ENCODE results near the gene CD8A. TPM values are rescaled to one million over a fixed set of nuclear protein-coding genes. Genes with fewer than 3 reads are reported as not detected.
A peak's percentile ranks its signal among the peaks of the same experiment; 100 is the strongest.
"Not testable (repeated sequence)": the region's sequence is repeated elsewhere in the genome, so short reads cannot be mapped to it uniquely, and the experiment has no call there.

The CD8A gene
- total RNA-seq, 1 experiment from 2014 or later = 0.18 TPM

DNA sequence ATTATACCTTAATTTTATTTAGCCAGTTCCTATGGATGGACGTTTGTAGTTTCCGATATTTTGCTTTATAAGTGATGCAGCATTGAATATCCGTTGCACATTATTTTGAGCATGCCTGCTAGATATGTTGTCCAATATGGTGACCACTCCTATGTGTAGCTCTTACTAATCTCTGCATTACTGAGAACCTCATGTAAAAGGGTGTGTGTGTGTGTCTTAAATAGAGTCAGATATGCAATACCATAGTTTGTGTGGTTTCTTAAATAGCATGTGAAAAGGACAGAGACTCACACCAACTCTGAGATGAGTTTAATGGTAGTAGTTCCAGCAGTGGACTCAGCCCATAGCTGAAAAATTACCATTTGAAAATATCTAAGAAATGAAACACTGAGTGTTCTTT is 32.3 kb downstream of the CD8A start:
- DNase-seq (ENCODE audit: low read depth, low spot score) = no peak
- in situ Hi-C loops (cut with HindIII; ENCODE audit: low pct_unique_long_range_greater_than_20kb, low sequenced_read_pairs) = no loop called here

DNA sequence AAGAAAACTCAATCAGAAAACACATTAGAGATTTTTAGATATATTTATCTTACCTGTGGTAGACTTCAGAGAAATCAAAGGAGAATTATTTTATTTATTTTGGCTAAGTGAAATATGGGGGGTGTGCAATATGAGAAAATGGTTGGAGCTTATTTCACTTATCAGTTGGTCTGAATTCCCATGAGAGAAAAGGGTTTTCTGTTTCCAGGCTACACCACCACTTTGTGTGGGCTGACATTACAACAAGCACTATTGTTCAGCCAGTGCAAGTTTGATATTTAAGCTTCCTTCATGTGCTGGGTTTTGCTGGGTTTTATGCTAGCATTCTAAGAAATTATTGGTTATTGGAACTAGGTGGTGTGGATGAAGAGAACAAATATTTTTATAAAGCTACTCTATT is 37.1 kb downstream of the CD8A start:
- in situ Hi-C loops (cut with HindIII; ENCODE audit: low pct_unique_long_range_greater_than_20kb, low sequenced_read_pairs) = no loop called here
- DNase-seq (ENCODE audit: low read depth, low spot score) = peak; percentile 88

DNA sequence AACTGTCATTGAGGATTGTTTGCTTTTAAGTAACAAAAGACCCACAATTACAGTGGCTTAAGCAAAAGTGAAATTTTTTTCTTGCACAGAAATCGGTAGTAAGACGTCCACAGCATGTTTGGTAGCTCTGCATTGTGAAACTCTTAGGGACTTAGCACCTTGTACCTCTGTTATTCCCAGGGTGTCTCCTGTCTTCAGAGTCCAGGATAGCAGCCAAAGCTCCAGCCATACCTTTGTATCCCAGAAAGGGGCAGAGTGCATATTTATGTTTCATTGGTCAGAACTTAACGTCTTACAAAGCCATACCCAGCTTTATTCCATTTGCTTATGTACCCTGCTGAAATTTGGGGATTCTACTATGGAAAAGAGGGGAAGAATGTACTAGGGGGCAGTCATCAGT is 37.8 kb downstream of the CD8A start:
- no peak for DNase-seq (ENCODE audit: low read depth, low spot score)
- in situ Hi-C loops (cut with HindIII; ENCODE audit: low pct_unique_long_range_greater_than_20kb, low sequenced_read_pairs) = no loop called here

DNA sequence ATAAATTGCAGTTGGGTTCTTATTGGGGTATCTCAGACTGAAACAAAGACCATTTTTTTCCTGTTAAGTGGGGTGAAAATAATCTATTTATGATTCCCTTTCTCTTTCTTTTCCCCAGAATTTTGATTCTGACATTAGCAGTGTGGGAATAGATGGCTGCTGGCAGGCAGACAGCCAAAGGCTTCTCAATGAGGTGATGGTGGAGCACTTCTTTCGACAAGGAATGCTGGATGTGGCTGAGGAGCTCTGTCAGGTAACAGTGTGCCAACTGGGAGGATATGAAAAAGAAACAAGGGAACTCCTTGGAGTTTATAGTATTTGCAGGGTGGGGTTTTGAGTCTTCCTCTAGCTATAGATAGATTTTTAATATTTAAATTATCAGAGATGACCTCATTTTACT is 38.9 kb downstream of the CD8A start:
- no peak for DNase-seq (ENCODE audit: low read depth, low spot score)
- in situ Hi-C loops (cut with HindIII; ENCODE audit: low pct_unique_long_range_greater_than_20kb, low sequenced_read_pairs) = no loop called here

DNA sequence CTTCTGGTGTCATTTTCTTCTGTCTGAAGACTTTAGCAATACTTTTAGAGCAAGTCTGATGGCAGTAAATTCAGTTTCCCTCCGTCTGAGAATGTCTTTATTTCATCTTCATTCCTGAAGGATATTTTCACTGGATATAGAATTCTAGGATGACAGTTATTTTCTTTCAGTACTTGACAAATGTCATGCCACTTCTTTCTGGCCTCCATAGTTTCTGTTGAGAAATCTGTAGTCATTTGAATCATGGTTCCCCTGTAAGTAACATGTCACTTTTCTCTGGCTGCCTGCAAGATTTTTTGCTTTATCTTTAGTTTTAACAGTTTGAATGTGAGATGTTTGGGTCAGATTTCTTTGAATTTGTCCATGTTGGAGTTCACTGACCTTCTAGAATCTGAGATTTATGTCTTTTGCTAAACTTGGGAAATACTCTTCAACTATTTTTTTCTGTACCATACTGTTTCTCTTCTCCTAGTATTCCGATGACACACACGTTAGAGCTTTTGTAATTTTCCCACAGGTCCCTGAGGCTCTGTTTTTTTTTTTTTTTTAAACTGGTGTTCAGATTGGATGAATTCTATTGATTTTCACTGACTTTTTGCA is 40.4 kb downstream of the CD8A start:
- DNase-seq (ENCODE audit: low read depth, low spot score) = no peak
- in situ Hi-C loops (cut with HindIII; ENCODE audit: low pct_unique_long_range_greater_than_20kb, low sequenced_read_pairs) = no loop called here

DNA sequence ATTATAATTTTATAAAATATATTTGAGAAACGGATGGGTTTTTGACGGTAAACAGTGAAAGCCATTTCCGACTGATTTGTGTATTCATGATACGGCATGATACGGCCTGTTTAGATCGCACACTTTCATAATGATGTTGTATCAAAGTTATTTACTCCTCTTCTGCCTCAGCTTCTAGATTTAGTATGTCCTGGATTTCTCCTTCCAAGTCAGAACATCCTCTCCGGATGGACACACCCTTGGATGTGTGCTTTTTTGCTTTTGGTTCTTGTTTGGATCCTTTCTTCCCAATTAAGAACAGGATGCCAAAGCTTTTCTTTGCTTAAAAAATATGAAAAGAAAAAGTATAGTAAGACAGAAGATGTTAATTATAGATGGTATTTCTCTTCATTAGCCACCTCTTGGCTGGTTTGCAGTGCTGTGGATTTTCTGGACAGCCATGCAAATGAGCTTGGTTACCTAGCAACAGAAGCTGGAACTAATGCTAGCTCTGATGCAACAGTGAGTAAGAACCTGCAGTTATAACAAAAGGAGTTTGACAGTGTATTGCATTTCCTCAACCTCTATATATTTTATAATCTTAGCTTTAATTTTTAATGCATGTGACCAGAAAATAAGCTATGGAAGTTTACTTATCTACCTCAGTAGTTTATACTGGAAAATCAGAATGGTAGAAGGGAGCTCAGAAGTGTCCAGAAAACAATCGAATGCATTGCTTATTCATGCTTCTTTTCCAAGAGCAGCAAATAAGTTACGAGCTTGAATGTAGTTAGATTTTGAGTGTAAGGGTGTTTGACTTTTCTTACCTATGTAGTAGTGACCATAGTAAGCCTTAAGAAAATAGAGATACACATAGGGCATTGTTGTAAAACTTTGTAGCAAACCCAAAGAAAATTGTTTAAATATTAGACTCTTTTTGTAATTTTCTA is 42.7 kb downstream of the CD8A start:
- in situ Hi-C loops (cut with HindIII; ENCODE audit: low pct_unique_long_range_greater_than_20kb, low sequenced_read_pairs) = no loop called here
- DNase-seq (ENCODE audit: low read depth, low spot score) = peak; percentile 28

DNA sequence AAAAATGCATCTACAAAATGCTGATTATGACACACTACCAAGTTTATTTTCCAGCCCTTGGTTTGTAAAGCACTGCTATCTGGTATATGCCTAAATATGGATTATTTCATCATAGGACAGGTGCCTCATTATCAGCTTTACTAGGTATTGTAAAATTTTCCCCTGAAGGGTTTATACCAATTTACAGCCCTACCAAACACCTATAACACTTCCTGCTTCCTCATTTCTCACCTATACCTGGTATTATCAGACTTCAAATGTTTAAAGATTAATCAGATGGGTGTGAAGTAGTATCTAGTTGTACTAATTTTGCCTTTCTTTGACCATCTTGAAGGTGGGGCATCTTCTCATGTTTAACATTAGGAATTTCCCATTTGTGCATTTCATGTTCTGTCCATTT is 43.8 kb downstream of the CD8A start:
- in situ Hi-C loops (cut with HindIII; ENCODE audit: low pct_unique_long_range_greater_than_20kb, low sequenced_read_pairs) = no loop called here
- no peak for DNase-seq (ENCODE audit: low read depth, low spot score)

DNA sequence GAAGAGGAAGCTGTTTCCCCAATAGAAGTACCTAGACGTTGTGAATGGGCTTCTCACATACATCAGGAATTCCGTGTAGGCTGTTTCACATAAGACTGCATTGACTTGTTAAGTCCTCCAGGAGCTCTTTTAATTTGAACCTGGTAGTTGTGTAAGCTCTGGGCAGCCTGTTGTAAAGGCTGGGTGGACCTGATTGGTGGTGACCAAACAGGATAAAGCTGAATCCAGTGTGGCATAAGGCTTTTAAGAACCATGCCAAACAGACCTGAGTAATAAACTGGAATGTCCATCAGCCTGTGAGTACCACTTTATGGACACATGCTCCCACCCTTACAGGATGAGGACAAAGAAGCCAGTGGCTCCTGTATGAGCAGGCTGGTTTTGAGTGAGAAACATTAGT is 46.6 kb downstream of the CD8A start:
- in situ Hi-C loops (cut with HindIII; ENCODE audit: low pct_unique_long_range_greater_than_20kb, low sequenced_read_pairs) = no loop called here
- DNase-seq (ENCODE audit: low read depth, low spot score) = no peak

DNA sequence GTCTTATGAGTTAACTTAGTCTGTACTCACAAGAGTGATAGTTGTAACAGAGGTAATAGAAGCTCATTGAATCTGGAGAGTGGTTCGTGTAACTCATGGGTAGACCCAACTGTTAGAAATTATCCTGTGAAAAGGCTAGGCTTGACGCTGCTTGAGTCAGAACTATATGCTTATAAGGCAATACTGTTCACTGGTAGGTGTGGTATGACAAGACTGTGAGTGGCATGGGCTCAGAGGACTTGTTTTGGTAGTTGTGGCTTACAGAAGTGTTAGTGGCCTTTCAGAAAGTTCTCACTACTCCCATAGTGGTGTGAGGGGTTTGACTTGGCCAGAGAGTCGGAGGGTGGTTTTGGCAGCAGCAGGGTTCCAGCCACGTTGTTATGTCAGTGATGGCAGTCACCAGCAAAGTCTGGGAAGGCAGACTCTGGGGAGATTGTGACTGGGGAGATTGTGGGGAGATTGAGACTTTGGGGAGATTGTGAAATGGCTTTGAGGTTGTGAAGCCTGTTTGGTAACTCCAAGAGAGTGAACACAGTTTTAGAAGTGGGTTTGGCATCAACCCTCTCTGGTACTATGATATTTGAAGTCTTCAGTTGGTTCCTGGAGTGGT is 48.7 kb downstream of the CD8A start:
- in situ Hi-C loops (cut with HindIII; ENCODE audit: low pct_unique_long_range_greater_than_20kb, low sequenced_read_pairs); DNase-seq (ENCODE audit: low read depth, low spot score): not testable (repeated sequence)

DNA sequence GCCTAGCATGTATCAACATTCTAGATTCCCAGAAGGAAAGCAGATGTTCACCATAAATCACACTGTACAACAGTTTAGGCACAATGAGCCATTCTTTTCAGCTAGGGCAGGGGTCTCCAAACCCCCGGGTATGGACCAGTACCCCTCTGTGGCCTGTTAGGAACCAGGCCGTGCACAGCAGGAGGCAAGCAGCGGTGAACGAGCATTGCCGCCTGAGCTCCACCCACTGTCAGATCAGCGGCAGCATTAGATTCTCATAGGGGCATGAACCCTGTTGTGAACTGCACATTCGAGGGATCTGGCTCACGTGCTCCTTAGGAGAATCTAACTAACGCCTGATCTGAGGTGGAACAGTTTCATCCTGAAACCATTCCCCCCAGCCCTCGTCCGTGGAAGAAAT is 50.8 kb downstream of the CD8A start:
- DNase-seq (ENCODE audit: low read depth, low spot score) = not testable (repeated sequence)

DNA sequence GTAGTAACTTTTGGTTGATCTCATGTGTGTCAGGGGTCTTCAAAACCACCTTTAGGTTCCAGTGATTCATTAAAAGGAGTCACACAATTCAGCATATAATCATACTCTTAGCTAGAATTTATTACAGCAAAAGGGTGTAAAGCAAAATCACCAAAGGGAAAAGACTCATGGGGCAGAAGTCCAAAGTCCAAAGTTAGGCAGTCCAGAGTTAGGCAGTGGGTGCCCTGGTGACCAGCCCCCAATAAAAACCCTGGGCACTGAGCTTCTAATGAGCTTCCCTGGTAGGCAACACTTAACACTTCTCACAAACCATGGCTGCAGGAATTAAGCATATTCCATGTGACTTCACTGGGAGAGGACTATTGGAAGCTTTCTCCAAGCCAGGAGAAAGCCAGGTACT is 51.2 kb downstream of the CD8A start:
- DNase-seq (ENCODE audit: low read depth, low spot score); in situ Hi-C loops (cut with HindIII; ENCODE audit: low pct_unique_long_range_greater_than_20kb, low sequenced_read_pairs): not testable (repeated sequence)

More for the DNA sequence above, 50.8 kb downstream of the CD8A start:
- in situ Hi-C loops (cut with HindIII; ENCODE audit: low pct_unique_long_range_greater_than_20kb, low sequenced_read_pairs) = not testable (repeated sequence)

DNA sequence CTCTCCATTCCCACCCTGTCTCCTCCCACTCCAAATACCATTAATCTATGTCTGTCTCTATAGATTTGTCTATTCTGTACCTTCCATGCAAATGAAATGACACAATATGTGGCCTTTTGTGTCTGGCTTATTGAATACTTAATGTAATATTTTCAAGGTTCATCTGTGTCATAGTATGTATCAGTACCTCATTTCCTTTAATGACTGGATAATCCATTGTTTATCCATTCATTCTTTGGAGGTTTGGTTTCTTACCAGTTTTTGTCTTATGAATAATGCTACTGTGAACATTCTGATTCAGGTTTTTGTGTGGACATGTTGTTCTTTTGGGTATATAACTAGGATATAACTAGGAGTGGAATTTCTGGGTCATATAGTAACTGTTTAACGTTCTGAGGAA is 55.8 kb downstream of the CD8A start:
- in situ Hi-C loops (cut with HindIII; ENCODE audit: low pct_unique_long_range_greater_than_20kb, low sequenced_read_pairs); DNase-seq (ENCODE audit: low read depth, low spot score): not testable (repeated sequence)

Other genes with a start within 250 kb of the CD8A start
- gene CHMP3, start 227.5 kb downstream of the CD8A start, total RNA-seq (2014; rRNA removed; shearing (Covaris generic)) = 94.2 and 116 TPM in 2 replicates
- gene RNF103, start 167.0 kb downstream of the CD8A start, total RNA-seq (2014; rRNA removed; shearing (Covaris generic)) = 11.2 and 13.4 TPM in 2 replicates
- gene RMND5A, start 70.6 kb downstream of the CD8A start, total RNA-seq (2014; rRNA removed; shearing (Covaris generic)) = 61.8 and 62.1 TPM in 2 replicates
- gene CD8B, start 71.0 kb upstream of the CD8A start, total RNA-seq (2014; rRNA removed; shearing (Covaris generic)) = not detected in 2 replicates
- gene RGPD1, start 151.2 kb upstream of the CD8A start, total RNA-seq (2014; rRNA removed; shearing (Covaris generic)) = 0.27 and 0.98 TPM in 2 replicates
- gene PLGLB1, start 230.9 kb upstream of the CD8A start, total RNA-seq (2014; rRNA removed; shearing (Covaris generic)) = 1.7 and 2.2 TPM in 2 replicates